Measurements from ENCODE around the gene NKX3-2. TPM values are rescaled to one million over a fixed set of nuclear protein-coding genes. Genes with fewer than 3 reads are reported as not detected.

The NKX3-2 gene
- total RNA-seq, 2 donors from 2014 or later, result not detected

DNA sequence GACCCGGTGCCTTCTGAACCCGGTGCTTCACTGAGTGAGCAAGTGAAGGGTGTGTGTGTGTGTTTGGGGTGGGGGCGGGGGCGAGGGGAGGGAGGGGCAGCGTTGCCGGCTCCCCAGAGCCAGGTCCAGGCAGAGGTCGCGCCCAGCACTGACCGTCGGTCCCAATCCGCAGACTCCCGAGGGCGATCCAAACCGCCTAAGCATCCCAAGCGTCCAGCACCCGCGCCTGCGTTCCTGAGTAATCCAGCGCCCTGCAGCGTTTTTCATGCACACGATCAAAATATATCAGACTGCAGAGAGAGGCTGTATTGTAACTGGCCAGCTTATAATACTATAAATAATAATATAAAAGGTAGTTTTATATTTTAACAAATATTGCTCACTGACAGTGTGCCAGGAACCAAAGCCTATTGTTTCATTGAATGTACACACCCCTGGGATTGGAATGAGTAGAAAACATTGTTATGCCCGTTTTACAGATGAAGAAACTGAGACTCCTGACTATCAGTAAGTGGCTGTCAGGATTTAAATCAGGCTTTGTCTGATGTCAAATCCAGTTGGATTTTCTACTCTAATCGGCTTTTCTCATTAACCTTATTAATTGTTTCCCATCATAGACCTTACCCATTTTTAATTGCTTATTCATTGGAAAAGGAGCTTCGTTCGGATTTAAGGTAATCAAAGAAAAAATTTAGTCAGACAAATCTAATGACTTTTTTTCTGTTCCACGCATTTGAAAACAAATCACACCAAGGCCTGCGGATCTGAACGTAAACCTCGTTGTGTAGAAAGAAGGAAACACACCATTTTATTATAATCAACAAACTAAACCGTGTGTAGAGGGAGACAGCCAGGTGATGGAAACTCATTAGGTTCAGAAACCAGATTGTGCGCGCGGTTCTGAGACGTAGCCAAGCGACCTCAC is 4.0 kb upstream of the NKX3-2 start:
- no peak for ATAC-seq
- peaks cover 17 to 29% of the 10 kb centered on the region in 2 donors for H3K36me3 Mint-ChIP-seq
- no peak for DNase-seq (ENCODE audit: low spot score in 2 of 2)
- H3K9me3 Mint-ChIP-seq, result peaks cover 0 to 5% of the 10 kb centered on the region in 2 donors
- no peak overlapping the region for H3K27ac Mint-ChIP-seq

DNA sequence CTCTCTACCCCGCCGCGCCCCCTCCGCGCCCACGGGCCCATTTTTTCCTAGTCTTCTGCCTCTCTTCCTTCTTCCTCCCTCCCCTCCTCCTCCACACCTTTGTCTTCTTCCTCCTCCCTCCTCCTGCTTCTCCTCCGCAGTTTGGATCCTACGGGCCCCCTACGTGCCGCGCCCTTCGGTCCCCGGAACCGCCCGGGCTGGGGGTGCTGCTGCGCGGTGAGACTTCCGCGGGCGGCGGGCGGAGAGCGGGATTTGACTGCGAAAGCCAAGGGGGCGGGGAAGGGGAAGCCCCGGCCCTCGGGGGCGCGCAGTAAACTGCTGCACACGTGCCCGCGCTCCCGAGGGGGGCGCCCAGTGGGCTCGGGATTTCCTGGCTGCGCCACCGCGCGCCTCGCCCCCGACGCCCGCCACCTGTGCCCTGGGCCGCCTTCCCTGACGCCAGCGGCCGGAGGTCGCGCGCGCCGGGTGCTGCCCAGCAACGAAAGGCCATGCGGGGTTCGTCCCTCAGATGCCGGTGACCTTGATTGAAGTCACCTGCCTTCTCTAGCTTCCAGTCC is 3.3 kb upstream of the NKX3-2 start:
- H3K27ac Mint-ChIP-seq, result no peak overlapping the region
- peaks cover 17 to 37% of the 10 kb centered on the region in 2 donors for H3K36me3 Mint-ChIP-seq
- ATAC-seq, result peak in 1 of 2 donors; percentile 35
- peaks cover 0 to 5% of the 10 kb centered on the region in 2 donors for H3K9me3 Mint-ChIP-seq
- peak in 1 of 2 donors; percentile 22 for DNase-seq (ENCODE audit: low spot score in 2 of 2)

DNA sequence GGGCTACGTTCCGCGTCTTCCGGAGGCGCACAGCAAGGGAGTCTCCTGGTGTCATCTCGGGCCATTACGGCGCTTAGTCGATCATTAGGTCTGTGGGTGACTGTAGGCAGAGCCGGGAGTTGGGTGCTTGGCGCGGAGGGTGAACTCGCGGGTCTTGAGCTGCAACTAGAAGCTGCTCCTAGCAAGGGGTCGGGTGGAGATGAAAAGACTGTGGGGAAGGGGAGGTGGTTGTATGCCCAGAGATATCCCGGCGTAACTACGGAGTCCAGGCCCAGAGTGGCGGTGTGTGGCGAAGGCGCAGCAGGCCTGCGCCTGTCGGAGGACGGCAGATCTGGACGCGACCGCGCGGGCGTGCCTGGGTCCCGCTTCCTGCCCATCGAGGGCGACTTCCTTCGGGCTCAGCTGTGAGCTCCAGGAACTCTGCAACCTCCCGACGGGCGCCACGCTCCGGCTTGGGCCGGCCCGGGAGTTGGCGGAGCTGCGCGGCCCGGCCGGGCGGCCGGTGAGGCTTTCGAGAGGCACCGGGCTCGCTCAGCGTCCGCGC is 2.7 kb upstream of the NKX3-2 start:
- DNase-seq (ENCODE audit: low spot score in 2 of 2) (peak in 1 of 2 donors; percentile 20), ATAC-seq (peak in 1 of 2 donors; percentile 30)
- Mint-ChIP-seq H3K27ac (no peak overlapping the region), H3K36me3 (peaks cover 17 to 36% of the 10 kb centered on the region in 2 donors), H3K9me3 (peaks cover 0 to 5% of the 10 kb centered on the region in 2 donors)

DNA sequence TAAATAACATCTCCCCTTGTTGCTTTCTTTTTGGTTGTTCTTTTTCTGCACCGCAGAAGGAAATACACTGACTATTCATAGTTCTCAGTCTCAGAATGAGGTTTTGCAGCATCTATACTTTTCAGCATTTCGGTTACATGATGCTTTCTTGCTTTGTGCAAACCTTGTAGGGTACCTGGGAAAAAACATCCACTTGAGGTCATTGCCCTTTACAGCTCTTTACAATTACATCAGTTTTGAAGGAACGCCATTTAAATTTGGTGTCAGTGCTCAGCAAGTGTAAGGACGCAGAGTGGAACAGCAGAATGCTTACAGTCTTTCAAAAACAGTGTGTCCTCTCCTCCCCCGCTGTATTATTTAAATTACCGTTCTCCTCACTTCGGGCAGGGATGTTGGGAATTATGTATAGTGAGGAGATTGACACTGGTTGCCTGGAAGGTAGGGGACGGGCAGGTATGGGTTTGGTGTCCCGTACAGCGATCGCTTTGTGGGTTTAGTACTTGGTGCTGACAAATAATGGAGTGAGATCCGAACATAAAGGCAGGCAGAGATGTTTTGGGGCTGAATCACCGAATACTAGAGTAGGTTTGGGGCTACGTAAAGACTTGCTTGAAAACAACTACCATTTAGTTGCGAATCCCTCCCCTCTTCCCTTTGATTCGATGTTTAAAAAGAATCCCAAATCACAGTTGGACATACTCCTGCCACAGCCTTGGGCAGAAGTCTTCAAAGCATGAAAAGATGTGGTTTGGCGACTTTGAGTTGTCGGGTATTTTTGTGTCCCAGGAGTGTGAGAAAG is 2.0 kb upstream of the NKX3-2 start:
- peaks cover 17 to 30% of the 10 kb centered on the region in 2 donors for H3K36me3 Mint-ChIP-seq
- no peak for ATAC-seq
- peak overlapping the region in 1 of 2 donors; percentile 56 for H3K27ac Mint-ChIP-seq
- peak in 1 of 2 donors; percentile 3 for DNase-seq (ENCODE audit: low spot score in 2 of 2)
- H3K9me3 Mint-ChIP-seq, result peaks cover 0 to 2% of the 10 kb centered on the region in 2 donors

DNA sequence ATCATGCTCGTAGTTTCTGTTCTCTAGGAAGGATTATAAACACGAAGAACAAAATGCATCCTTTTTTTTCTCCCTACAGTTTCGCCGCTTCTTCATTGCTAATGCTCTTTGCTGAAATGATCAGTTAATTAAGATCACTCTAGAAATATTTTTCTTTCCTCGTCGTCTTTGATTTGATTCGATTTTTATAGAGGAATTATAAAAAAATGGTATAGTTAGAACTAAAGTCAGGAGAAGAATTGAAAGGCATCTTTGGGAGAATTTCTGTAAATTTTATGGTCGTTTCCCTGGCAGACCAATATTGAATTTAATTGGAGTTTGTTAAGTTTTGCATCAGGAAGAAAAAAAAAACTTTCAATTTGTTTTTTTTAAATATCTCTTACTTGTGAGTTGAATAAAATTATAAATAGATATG is 1.1 kb upstream of the NKX3-2 start:
- ATAC-seq, result no peak
- H3K36me3 Mint-ChIP-seq, result peaks cover 17 to 31% of the 10 kb centered on the region in 2 donors
- H3K27ac Mint-ChIP-seq, result peak overlapping the region; percentile 50 to 62
- DNase-seq (ENCODE audit: low spot score in 2 of 2), result no peak
- H3K9me3 Mint-ChIP-seq, result no peaks in the 10 kb centered on the region

DNA sequence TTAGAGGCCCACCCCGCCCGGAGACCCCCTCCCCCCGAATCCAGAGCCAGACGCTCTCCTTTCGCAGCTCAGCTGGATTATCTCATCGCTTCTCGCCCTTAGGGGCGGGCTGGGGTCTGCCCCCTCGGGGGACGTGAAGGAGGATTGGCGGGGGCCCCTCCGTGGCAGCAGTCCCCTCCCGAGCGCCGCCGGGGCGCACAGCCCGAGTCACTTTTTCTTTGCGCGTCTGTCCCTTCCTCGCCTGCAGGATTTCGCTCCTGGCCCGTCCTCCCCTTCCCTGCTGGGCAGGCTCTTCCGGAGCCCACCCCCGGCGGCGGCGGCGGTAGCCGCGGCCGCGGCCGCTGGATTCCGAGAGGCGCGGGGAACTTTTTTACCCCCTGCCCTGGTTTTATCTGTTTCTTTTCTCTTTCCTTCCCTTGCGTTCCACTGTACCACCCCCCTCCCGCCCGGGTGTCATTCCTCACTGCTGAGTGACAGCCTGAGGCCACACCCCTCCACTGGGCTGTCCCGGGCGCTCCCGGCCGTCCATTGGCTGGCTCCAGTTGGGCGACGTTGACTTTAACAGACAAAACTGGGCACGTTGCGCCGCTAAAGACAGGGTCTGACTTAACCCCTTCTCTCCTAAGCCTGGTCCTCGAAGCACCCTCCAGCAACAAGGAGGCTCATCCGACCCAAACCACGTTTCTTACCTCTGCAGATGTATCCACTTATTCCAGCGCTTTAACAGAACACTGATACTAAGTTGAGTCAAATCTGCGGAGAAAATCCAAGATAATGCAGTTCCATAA is 492 bp upstream of the NKX3-2 start:
- peak; percentile 39 to 66 for ATAC-seq
- DNase-seq (ENCODE audit: low spot score in 2 of 2), result peak in 1 of 2 donors; percentile 48
- H3K9me3 Mint-ChIP-seq, result no peaks in the 10 kb centered on the region
- H3K36me3 Mint-ChIP-seq, result peaks cover 21 to 35% of the 10 kb centered on the region in 2 donors
- peak overlapping the region; percentile 50 to 62 for H3K27ac Mint-ChIP-seq

DNA sequence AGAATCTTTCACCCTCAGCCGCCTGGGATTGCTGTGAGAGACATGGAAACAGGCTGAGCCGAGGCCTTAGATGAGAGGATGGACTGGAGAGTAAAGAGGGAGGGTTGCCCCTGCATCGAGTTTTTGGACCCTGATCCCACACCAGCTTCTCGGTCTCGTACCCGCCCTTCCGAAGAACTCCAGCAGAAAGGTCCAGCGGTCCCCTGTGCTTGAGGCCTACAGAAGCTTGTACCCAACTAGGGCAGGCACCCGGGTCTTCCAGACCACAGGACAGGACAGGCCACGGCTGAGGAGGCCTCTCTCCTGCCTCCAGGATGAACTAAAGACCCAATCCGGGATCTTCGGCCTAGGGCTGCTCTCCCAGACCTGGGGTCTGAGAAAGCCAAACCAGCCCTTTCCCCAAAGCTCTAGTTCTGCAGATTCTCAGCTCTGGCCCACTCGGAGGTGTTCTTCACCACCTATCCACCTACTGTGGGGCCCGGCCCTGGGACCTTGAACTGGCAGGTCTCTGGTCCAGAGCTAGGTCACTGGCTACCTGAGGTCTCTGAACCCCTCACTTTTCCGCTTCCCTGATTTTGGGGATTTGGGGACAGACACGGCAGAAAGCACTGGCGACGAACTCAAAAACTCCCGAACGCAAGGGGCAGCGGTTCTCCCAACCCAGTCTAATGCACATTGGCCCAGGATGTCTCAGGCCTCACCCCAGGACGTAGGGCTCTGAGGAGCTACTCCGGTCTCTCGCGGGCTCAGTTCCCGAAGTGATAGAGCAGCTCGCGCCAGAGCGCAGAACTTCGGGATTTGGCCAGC is 1.1 kb downstream of the NKX3-2 start:
- DNase-seq (ENCODE audit: low spot score in 2 of 2), result peak in 1 of 2 donors; percentile 22
- H3K27ac Mint-ChIP-seq, result no peak overlapping the region

DNA sequence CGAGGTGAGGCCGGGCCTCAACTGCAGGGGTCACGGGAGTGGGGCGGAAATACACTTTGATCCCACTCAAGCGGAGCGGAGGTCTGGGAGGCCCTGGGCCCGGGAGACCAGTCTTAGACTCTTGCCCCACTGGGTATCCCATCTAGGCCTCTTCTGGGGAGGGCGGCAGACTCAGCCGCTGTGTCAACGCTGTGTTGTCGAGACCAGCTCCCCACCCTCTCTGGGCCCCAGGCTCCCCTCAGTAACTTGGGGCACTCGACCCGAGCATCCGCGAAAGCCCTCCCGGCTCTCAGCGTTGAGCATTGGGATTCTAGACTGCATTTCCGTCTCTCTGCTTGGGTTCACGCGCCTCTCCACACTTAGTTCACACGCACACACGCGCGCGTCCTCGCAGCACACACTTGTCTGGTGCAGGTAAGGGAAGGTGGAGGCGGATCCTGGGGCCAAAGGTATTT is 1.7 kb downstream of the NKX3-2 start:
- peaks cover 4 to 5% of the 10 kb centered on the region in 2 donors for H3K9me3 Mint-ChIP-seq
- no peak overlapping the region for H3K27ac Mint-ChIP-seq
- H3K36me3 Mint-ChIP-seq, result peaks cover 34 to 50% of the 10 kb centered on the region in 2 donors
- peak in 1 of 2 donors; percentile 20 for DNase-seq (ENCODE audit: low spot score in 2 of 2)
- ATAC-seq, result no peak

More for the DNA sequence above, 1.1 kb downstream of the NKX3-2 start:
- peaks cover 3 to 4% of the 10 kb centered on the region in 2 donors for H3K9me3 Mint-ChIP-seq
- ATAC-seq, result no peak
- H3K36me3 Mint-ChIP-seq, result peaks cover 29 to 46% of the 10 kb centered on the region in 2 donors

DNA sequence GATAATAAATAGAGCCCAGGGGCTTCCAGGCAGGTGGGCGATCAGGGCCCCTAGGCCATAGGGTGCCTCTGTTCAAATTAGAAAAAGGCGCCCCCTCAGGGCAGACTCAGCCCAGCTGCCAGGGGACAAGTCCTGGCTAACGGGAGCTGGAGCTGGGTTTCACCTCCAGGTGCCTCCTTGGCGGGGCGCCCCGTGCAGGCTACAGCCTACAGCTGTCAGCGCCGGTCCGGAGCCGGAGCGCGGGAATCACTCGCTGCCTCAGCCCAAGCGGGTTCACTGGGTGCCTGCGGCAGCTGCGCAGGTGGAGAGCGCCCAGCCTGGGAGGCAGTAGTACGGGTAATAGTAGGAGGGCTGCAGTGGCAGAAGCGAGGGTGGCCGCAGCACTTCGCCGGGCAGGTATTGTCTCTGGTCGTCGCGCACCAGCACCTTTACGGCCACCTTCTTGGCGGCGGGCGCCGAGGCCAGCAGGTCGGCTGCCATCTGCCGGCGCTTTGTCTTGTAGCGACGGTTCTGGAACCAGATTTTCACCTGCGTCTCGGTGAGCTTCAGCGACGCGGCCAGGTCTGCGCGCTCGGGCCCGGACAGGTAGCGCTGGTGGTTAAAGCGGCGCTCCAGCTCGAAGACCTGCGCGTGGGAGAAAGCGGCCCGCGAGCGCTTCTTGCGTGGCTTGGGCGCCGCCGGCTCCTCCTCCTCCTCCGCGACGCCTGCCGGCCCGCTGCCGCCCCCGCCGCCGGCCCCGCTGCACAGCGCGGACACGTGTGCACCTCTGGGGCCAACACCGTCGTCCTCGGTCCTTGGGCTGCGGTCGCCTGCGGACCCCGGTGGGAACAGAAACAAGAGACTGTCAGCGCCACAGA is 2.4 kb downstream of the NKX3-2 start:
- ATAC-seq (peak in 1 of 2 donors; percentile 23), DNase-seq (ENCODE audit: low spot score in 2 of 2) (peak in 1 of 2 donors; percentile 53)
- peaks cover 38 to 54% of the 10 kb centered on the region in 2 donors for H3K36me3 Mint-ChIP-seq
- peaks cover 4 to 5% of the 10 kb centered on the region in 2 donors for H3K9me3 Mint-ChIP-seq
- H3K27ac Mint-ChIP-seq, result no peak overlapping the region

DNA sequence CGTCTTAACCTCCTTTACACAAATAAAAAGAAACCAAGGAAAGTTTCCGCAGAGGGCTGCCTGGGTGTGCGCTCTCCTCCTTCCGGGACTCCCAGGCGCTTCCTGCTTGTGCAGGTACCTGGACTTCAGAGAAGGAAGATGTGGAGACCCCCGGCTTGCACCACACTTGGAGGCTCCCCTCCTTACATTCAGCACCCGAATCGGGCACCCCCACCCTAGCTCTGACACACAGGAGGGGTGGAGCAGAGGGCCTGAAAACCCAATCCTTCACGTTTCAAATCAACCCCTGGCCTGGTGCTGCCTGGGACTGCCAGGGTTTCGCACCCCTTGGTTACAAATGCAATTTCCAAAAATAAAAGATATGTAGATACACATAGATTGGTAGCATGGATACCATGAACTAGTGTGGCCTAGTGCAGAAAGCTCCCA is 3.1 kb downstream of the NKX3-2 start:
- Mint-ChIP-seq H3K9me3 (peaks cover 4 to 5% of the 10 kb centered on the region in 2 donors), H3K36me3 (peaks cover 33 to 54% of the 10 kb centered on the region in 2 donors), H3K27ac (no peak overlapping the region)
- DNase-seq (ENCODE audit: low spot score in 2 of 2), result peak in 1 of 2 donors; percentile 4
- ATAC-seq, result no peak

DNA sequence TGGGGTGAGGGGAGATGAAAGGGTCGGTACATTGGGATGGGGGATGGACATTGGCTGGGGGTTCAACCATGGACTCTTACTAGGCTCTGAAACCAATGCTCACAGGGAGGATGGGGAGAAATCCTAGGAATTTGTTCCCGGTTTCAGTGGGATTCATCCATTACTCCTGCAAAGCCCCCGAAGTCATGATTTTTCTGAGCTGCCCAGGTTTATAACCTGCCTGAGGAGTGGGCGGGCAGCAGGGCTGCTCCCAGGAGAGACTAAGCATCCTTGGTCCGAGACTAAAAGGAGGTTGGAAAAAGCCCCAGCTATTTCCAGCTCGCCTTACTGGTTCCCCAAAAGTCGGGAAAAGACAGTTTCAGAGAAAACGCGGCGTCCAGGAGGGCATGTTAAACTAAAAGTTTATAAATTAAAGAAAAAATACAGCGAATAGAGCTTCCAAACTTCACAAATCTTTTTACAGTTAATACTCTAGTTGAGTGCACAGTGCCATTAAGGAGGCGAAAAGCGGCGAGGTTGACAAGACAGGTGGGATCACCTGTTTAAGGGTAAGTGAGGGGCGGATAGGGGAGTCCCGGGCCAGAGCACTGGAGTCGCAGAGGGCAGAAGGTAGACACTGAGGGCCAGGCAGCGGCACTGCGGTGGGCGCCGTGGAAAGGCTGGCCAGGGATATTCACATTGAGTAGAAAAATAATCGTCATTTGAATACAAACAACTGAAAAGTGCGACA is 3.7 kb downstream of the NKX3-2 start:
- ATAC-seq, result no peak
- Mint-ChIP-seq H3K27ac (no peak overlapping the region), H3K36me3 (peaks cover 31 to 53% of the 10 kb centered on the region in 2 donors), H3K9me3 (peaks cover 4 to 5% of the 10 kb centered on the region in 2 donors)
- DNase-seq (ENCODE audit: low spot score in 2 of 2), result peak in 1 of 2 donors; percentile 7

DNA sequence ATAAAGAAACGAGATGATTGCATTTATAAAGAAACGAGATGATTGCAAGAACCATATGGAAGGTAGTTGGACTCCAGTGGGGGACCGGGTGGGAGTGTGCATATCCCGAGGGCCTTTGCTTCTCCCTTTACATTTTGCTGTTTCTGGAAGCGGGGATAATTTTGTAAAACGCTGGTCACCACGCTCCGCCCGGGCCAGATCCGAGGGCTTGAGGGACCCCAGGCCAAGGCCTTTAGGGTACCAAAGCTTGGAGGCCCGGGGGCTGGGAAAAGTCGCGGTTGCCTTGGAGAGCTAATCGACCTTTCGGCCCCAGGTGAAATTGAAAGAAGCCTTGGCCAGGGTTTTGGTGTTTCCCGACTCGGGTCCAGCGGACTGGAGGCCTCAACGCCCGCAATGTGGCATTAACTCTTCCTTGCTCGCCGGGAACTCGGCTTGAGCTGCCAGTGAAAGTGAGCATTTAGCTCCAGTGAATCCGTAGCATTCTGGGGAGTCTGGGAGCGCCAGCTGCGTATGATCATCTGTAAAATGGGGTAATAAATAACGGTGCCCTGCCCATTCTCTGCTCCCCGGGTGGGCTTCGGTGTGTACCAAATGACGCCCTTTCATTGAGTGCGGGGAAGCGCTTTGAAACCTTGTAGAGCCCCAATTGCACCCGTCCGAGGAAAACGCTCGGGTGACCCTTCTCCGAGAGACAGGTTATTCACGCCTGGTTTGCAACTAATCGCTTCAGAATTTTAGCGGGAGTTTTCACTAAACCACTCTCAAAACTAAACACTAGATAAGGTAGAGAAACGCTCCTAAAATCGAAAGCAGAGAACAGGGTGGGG is 4.5 kb downstream of the NKX3-2 start:
- peaks cover 27 to 48% of the 10 kb centered on the region in 2 donors for H3K36me3 Mint-ChIP-seq
- DNase-seq (ENCODE audit: low spot score in 2 of 2) (no peak), ATAC-seq (no peak)

More for the DNA sequence above, 4.5 kb downstream of the NKX3-2 start:
- Mint-ChIP-seq H3K27ac (no peak overlapping the region), H3K9me3 (peaks cover 4 to 5% of the 10 kb centered on the region in 2 donors)
